ENCODE data around the gene ACER3. TPM values are rescaled to one million over a fixed set of nuclear protein-coding genes. Genes with fewer than 3 reads are reported as not detected.
"Not testable (repeated sequence)": the region's sequence is repeated elsewhere in the genome, so short reads cannot be mapped to it uniquely, and the experiment has no call there.

ACER3 gene
- total RNA-seq, 1 experiment from 2014 or later: 21.0 TPM

DNA sequence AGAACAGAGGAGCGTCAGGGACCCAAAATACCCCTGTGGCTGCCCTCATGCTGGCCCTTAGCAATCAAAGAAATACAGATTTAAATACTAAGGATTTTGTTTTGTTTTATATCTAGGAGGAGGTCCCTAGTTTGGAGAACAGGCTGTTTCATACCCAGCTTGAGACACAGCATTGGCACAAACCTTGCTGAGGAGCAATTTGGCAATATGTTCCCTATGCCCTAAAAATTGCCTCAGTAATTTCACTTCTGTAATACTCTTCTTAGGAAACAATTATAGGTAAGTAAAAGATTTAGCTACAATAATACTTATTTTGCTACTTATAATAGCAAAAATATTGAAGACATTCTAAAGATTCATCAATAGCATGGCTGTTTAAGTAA, 40.5 kb upstream of the ACER3 start:
- Mint-ChIP-seq H3K27ac (ENCODE audit: unreplicated experiment) (no peak overlapping the region), H3K36me3 (ENCODE audit: insufficient read depth, unreplicated experiment) (no peaks in the 10 kb centered on the region), H3K27me3 (ENCODE audit: unreplicated experiment) (no peaks in the 10 kb centered on the region), H3K4me3 (ENCODE audit: low read depth, unreplicated experiment) (no peak overlapping the region), H3K9me3 (ENCODE audit: low read depth, unreplicated experiment) (peaks cover 2% of the 10 kb centered on the region), H3K4me1 (ENCODE audit: low read depth, unreplicated experiment) (peaks cover 15% of the 10 kb centered on the region)
- no TSS peak for BruUV-seq (replicated peaks)
- TF ChIP-seq, protein P1, sequence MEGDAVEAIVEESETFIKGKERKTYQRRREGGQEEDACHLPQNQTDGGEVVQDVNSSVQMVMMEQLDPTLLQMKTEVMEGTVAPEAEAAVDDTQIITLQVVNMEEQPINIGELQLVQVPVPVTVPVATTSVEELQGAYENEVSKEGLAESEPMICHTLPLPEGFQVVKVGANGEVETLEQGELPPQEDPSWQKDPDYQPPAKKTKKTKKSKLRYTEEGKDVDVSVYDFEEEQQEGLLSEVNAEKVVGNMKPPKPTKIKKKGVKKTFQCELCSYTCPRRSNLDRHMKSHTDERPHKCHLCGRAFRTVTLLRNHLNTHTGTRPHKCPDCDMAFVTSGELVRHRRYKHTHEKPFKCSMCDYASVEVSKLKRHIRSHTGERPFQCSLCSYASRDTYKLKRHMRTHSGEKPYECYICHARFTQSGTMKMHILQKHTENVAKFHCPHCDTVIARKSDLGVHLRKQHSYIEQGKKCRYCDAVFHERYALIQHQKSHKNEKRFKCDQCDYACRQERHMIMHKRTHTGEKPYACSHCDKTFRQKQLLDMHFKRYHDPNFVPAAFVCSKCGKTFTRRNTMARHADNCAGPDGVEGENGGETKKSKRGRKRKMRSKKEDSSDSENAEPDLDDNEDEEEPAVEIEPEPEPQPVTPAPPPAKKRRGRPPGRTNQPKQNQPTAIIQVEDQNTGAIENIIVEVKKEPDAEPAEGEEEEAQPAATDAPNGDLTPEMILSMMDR (IDR thresholded peaks at IDR 0.05; ENCODE audit: unreplicated experiment): no peak
- DNase-seq: no peak
- CTCF ChIA-PET: no interaction called here
- intact Hi-C loops (cut with micrococcal nuclease; ENCODE audit: unreplicated experiment): no loop called here

- H3K9me3 Mint-ChIP-seq (ENCODE audit: low read depth, unreplicated experiment); H3K27me3 Mint-ChIP-seq (ENCODE audit: unreplicated experiment); CTCF ChIA-PET; H3K4me3 Mint-ChIP-seq (ENCODE audit: low read depth, unreplicated experiment); intact Hi-C loops (cut with micrococcal nuclease; ENCODE audit: unreplicated experiment); DNase-seq; H3K27ac Mint-ChIP-seq (ENCODE audit: unreplicated experiment); H3K36me3 Mint-ChIP-seq (ENCODE audit: insufficient read depth, unreplicated experiment); BruUV-seq (replicated peaks): not testable (repeated sequence)
- peaks cover 15% of the 10 kb centered on the region for H3K4me1 Mint-ChIP-seq (ENCODE audit: low read depth, unreplicated experiment)
Observed at GRCh38 chr11:76821396-76821795, 39.3 kb upstream of the ACER3 start.

DNA sequence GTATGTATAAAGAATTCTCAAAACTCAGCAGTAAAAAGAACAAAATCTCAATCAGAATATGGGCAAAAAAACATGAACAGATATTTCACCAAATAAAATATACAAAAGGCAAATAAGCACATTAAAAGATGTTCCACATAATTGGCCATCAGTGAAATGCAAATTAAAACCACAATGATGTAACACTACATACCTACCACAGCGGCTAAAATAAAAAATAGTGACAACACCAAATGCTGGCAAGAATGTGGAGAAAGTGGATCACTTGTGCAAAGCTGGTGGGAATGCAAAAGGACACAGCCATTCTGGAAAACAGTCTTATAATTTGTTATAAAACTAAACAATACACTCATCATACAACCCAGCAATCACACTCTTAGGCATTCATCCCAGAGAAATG, 38.3 kb upstream of the ACER3 start:
- no peak overlapping the region for H3K4me3 Mint-ChIP-seq (ENCODE audit: low read depth, unreplicated experiment)
- no TSS peak for BruUV-seq (replicated peaks)
- TF ChIP-seq, protein P1 (IDR thresholded peaks at IDR 0.05; ENCODE audit: unreplicated experiment): no peak
- intact Hi-C loops (cut with micrococcal nuclease; ENCODE audit: unreplicated experiment): no loop called here
- no peak for DNase-seq
- no peak overlapping the region for H3K27ac Mint-ChIP-seq (ENCODE audit: unreplicated experiment)
- CTCF ChIA-PET: no interaction called here
- no peaks in the 10 kb centered on the region for H3K9me3 Mint-ChIP-seq (ENCODE audit: low read depth, unreplicated experiment)
- H3K4me1 Mint-ChIP-seq (ENCODE audit: low read depth, unreplicated experiment): peaks cover 15% of the 10 kb centered on the region
- no peaks in the 10 kb centered on the region for H3K36me3 Mint-ChIP-seq (ENCODE audit: insufficient read depth, unreplicated experiment)
- no peaks in the 10 kb centered on the region for H3K27me3 Mint-ChIP-seq (ENCODE audit: unreplicated experiment)

DNA sequence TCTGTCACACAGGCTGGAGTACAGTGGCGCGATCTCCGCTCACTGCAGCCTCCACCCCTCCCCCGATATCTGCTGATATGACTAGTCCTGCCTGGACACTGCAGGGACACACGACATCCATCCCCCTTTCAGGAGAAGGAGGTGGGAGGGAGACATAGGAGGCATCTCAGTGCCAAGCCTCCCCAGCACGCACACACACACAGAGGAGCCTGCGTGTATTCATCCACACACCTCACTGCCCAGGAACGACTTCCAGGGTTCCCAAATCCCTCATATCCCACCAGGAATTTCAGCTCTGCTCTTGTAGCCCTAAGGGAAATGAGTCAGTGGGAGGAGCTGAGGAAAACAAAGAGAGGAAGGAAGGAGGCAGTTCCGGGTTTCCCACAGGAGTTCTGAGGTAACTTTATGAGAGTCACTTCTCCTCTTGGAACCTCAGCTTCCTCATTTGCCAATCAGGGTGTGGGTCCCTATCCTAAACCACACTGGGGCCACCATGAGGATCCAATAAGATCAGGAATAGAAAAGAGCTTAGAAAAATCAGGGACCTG, 37.2 kb upstream of the ACER3 start:
- no peaks in the 10 kb centered on the region for H3K36me3 Mint-ChIP-seq (ENCODE audit: insufficient read depth, unreplicated experiment)
- CTCF ChIA-PET: no interaction called here
- intact Hi-C loops (cut with micrococcal nuclease; ENCODE audit: unreplicated experiment): no loop called here
- peak overlapping the region; percentile 12 for H3K27ac Mint-ChIP-seq (ENCODE audit: unreplicated experiment)
- peak; percentile 37 for DNase-seq
- peak overlapping the region; percentile 34 for H3K4me3 Mint-ChIP-seq (ENCODE audit: low read depth, unreplicated experiment)
- H3K9me3 Mint-ChIP-seq (ENCODE audit: low read depth, unreplicated experiment): no peaks in the 10 kb centered on the region
- H3K4me1 Mint-ChIP-seq (ENCODE audit: low read depth, unreplicated experiment): peaks cover 15% of the 10 kb centered on the region
- BruUV-seq (replicated peaks): no TSS peak
- TF ChIP-seq, protein P1 (IDR thresholded peaks at IDR 0.05; ENCODE audit: unreplicated experiment): no peak
- H3K27me3 Mint-ChIP-seq (ENCODE audit: unreplicated experiment): no peaks in the 10 kb centered on the region

DNA sequence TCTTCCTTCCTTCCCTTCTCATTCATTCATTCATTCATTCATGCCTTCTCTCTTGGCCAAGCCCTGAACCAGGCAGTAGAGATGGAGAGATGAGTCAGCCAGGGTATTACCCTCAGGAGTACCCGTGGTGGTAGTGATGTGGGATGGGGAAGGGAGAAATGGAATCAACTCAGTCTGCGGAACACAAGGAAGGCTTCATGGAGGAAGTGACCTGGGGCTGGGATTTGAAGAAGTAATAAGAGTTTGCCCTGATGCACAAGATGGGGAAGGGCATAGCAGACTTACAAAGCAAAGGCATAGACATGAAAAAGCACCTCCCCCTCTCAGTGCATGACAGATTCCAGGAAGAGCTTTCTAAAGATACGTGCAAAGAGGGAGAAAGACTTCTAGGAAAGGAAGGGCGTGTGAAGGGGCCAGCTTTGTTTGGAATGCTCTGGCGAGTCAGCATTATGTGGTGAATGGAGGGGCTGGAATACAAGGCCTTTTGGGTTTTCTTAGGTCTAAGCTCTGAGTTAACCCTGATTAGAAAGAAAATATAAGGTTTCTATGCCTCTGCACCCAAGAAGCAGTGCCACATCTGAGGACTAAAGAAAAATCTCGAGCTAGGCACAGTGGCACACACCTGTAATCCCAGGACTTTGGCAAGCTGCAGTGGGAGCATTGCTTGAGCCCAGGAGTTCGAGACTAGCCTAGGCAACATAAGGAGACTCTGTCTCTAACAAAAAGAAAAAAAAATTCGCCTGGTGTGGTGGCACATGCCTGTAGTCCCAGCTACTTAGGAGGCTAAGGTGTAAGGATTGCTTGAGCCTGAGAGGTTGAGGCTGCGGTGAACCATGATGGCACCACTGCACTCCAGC, 36.4 kb upstream of the ACER3 start:
- no peaks in the 10 kb centered on the region for H3K9me3 Mint-ChIP-seq (ENCODE audit: low read depth, unreplicated experiment)
- intact Hi-C loops (cut with micrococcal nuclease; ENCODE audit: unreplicated experiment): no loop called here
- TF ChIP-seq, protein P1 (IDR thresholded peaks at IDR 0.05; ENCODE audit: unreplicated experiment): no peak
- CTCF ChIA-PET: no interaction called here
- no peak for DNase-seq
- H3K4me3 Mint-ChIP-seq (ENCODE audit: low read depth, unreplicated experiment): no peak overlapping the region
- H3K27me3 Mint-ChIP-seq (ENCODE audit: unreplicated experiment): no peaks in the 10 kb centered on the region
- peaks cover 15% of the 10 kb centered on the region for H3K4me1 Mint-ChIP-seq (ENCODE audit: low read depth, unreplicated experiment)
- H3K27ac Mint-ChIP-seq (ENCODE audit: unreplicated experiment): peak overlapping the region; percentile 12
- no peaks in the 10 kb centered on the region for H3K36me3 Mint-ChIP-seq (ENCODE audit: insufficient read depth, unreplicated experiment)
- no TSS peak for BruUV-seq (replicated peaks)
